ENCODE data around the gene TUBG1. TPM values are rescaled to one million over a fixed set of nuclear protein-coding genes. Genes with fewer than 3 reads are reported as not detected.

Gene TUBG1
- polyA plus RNA-seq, 1 of the 3 experiments (the other 2 are of a cell fraction): 145 TPM

GRCh38 chr17:42577532-42578281, 31.8 kb upstream of the TUBG1 start, which contains the start of gene PSMC3IP:
PSMC3IP (minus strand) TSS chr17:42577729; CDS start chr17:42577686, 43 bp downstream.
- H3K9me2 ChIP-seq: no peaks in the 10 kb centered on the region
- TF ChIP-seq ELF1 (IDR thresholded peaks at IDR 0.05) (peak; percentile 58), MXI1 (IDR thresholded peaks at IDR 0.05; ENCODE audit: low read depth, low read length) (peak; percentile 82), GABPA (IDR thresholded peaks at IDR 0.05; ENCODE audit: low read depth) (peak; percentile 92), EP300 (IDR thresholded peaks at IDR 0.05; ENCODE audit: borderline replicate concordance in 1 of 2, low read depth in 1 of 2, low read length in 1 of 2) (0 out of 4 replicates have a peak, but pooled peaks of 1 of the 2 experiments have one; percentile 15), SMC3 (IDR thresholded peaks at IDR 0.05; ENCODE audit: low read depth, low read length) (no peak), YY1 (IDR thresholded peaks at IDR 0.05; ENCODE audit: low read depth) (peak; percentile 53; the same call in 1 of the 2 replicates), NRF1 (IDR thresholded peaks at IDR 0.05; ENCODE audit: low read depth, low read length) (peak; percentile 57), RAD21 (IDR thresholded peaks at IDR 0.05; ENCODE audit: low read length) (no peak), IRF3 (IDR thresholded peaks at IDR 0.05; ENCODE audit: low read depth, low read length) (peak; percentile 34; the same call in 1 of the 2 replicates), CHD2 (IDR thresholded peaks at IDR 0.05; ENCODE audit: low read length, partially characterized antibody) (peak; percentile 82), POLR2AphosphoS5 (IDR thresholded peaks at IDR 0.05; ENCODE audit: low read depth, low read length) (peak; percentile 88), PBX3 (IDR thresholded peaks at IDR 0.05) (0 out of 2 replicates have a peak, but pooled peaks have one; percentile 9), SIN3A (IDR thresholded peaks at IDR 0.05; ENCODE audit: borderline replicate concordance, low read depth, low read length) (peak; percentile 97), JUND (IDR thresholded peaks at IDR 0.05) (no peak)
- TF ChIP-seq, protein P1, sequence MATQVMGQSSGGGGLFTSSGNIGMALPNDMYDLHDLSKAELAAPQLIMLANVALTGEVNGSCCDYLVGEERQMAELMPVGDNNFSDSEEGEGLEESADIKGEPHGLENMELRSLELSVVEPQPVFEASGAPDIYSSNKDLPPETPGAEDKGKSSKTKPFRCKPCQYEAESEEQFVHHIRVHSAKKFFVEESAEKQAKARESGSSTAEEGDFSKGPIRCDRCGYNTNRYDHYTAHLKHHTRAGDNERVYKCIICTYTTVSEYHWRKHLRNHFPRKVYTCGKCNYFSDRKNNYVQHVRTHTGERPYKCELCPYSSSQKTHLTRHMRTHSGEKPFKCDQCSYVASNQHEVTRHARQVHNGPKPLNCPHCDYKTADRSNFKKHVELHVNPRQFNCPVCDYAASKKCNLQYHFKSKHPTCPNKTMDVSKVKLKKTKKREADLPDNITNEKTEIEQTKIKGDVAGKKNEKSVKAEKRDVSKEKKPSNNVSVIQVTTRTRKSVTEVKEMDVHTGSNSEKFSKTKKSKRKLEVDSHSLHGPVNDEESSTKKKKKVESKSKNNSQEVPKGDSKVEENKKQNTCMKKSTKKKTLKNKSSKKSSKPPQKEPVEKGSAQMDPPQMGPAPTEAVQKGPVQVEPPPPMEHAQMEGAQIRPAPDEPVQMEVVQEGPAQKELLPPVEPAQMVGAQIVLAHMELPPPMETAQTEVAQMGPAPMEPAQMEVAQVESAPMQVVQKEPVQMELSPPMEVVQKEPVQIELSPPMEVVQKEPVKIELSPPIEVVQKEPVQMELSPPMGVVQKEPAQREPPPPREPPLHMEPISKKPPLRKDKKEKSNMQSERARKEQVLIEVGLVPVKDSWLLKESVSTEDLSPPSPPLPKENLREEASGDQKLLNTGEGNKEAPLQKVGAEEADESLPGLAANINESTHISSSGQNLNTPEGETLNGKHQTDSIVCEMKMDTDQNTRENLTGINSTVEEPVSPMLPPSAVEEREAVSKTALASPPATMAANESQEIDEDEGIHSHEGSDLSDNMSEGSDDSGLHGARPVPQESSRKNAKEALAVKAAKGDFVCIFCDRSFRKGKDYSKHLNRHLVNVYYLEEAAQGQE (IDR thresholded peaks at IDR 0.05; ENCODE audit: low read depth, low read length): no peak
- TF ChIP-seq, protein P2, sequence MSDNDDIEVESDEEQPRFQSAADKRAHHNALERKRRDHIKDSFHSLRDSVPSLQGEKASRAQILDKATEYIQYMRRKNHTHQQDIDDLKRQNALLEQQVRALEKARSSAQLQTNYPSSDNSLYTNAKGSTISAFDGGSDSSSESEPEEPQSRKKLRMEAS (IDR thresholded peaks at IDR 0.05; ENCODE audit: low read depth): peak; percentile 69
- TF ChIP-seq, protein P3, sequence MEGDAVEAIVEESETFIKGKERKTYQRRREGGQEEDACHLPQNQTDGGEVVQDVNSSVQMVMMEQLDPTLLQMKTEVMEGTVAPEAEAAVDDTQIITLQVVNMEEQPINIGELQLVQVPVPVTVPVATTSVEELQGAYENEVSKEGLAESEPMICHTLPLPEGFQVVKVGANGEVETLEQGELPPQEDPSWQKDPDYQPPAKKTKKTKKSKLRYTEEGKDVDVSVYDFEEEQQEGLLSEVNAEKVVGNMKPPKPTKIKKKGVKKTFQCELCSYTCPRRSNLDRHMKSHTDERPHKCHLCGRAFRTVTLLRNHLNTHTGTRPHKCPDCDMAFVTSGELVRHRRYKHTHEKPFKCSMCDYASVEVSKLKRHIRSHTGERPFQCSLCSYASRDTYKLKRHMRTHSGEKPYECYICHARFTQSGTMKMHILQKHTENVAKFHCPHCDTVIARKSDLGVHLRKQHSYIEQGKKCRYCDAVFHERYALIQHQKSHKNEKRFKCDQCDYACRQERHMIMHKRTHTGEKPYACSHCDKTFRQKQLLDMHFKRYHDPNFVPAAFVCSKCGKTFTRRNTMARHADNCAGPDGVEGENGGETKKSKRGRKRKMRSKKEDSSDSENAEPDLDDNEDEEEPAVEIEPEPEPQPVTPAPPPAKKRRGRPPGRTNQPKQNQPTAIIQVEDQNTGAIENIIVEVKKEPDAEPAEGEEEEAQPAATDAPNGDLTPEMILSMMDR (IDR thresholded peaks at IDR 0.05): peak; percentile 52
- ChIA-PET POLR2A (interaction anchor here (0.8 to 3.1 kb wide), 14 partner anchors 8 to 246 kb away, joined by 3 to 63 read pairs (median 4); partner anchors contain the start of genes BECN1, CNTNAP1, MLX and PLEKHH3), CTCF (interaction anchor here (0.7 to 8.3 kb wide), 61 partner anchors 10 to 421 kb away, joined by 3 to 221 read pairs (median 5); partner anchors contain the start of genes CCR10, CNTD1, CNTNAP1 and COA3)
- H3K4me1 ChIP-seq (ENCODE audit: control insufficient read depth in 1 of 2, insufficient read depth in 2 of 2, low read depth in 1 of 2, low read length in 1 of 2): peaks cover 7 to 8% of the 10 kb centered on the region in 2 experiments; a peak in 2 of 4 replicates
- peaks cover 36% of the 10 kb centered on the region for H3F3A ChIP-seq (replicated peaks; ENCODE audit: insufficient read depth)
- peak within 1 kb of the TSS; percentile 77 to 91 for H3K4me3 ChIP-seq (ENCODE audit: low read depth in 2 of 2, low read length in 1 of 2)
- peak within 1 kb of the TSS; percentile 80 to 89 for H3K27ac ChIP-seq (ENCODE audit: low read depth in 2 of 2, low read length in 1 of 2)
- 1% methylated on average over 31 of the region's 52 CpGs for WGBS (ENCODE audit: low lambda C conversion rate)
- H3K9me3 ChIP-seq: no peaks in the 10 kb centered on the region
- DNase-seq: peak; percentile 96
- peak within 1 kb of the TSS; percentile 61 for H2AFZ ChIP-seq (ENCODE audit: low read depth)
- H4K20me1 ChIP-seq (ENCODE audit: insufficient read depth): no peaks in the 10 kb centered on the region
- H3K9ac ChIP-seq: peak within 1 kb of the TSS; percentile 87
- no peaks in the 10 kb centered on the region for H3K27me3 ChIP-seq (ENCODE audit: insufficient read depth)
- peaks cover 32 to 42% of the 10 kb centered on the region in 2 experiments for H3K36me3 ChIP-seq (replicated peaks in 1 of 2; ENCODE audit: control insufficient read depth in 1 of 2, insufficient read depth in 2 of 2, low read length in 1 of 2)
- H3K79me2 ChIP-seq (ENCODE audit: insufficient read depth): peaks cover 55% of the 10 kb centered on the region
- peak within 1 kb of the TSS; percentile 95 for H3K4me2 ChIP-seq

All from SK-N-SH (cell line).